Cardiac fibroblast (primary cell): ENCODE measurements around the gene HNRNPAB.
"Not testable (repeated sequence)": the region's sequence is repeated elsewhere in the genome, so short reads cannot be mapped to it uniquely, and the experiment has no call there.

Experiments
- DNase-seq, 2 donors: peaks; one replicate each; pipeline versions ENCODE4 v3.0.0 to v3.0.0-alpha.2; 2010; ENCODE audit warnings: low read depth in 2 of 2
- H3K4me3 ChIP-seq, 2 donors: replicated peaks in 1 of 2; 1 replicate in 1 of 2; 2 replicates in 1 of 2; pipeline ENCODE4 v1.5.1; 2011; ENCODE audit warnings: low read depth in 2 of 2, low read length in 2 of 2, mild to moderate bottlenecking in 2 of 2, moderate library complexity in 1 of 2
- TF ChIP-seq, protein P1 (sequence below): IDR thresholded peaks from one replicate; pipeline ENCODE4 v1.5.1; 2011; ENCODE audit warnings: low read depth, mild to moderate bottlenecking, low read length, inconsistent platforms

Gene HNRNPAB

GRCh38 chr5:178238711-178239592, 34.6 kb downstream of the HNRNPAB start:
- H3K4me3 ChIP-seq, result no peak overlapping the region
- TF ChIP-seq, protein P1, sequence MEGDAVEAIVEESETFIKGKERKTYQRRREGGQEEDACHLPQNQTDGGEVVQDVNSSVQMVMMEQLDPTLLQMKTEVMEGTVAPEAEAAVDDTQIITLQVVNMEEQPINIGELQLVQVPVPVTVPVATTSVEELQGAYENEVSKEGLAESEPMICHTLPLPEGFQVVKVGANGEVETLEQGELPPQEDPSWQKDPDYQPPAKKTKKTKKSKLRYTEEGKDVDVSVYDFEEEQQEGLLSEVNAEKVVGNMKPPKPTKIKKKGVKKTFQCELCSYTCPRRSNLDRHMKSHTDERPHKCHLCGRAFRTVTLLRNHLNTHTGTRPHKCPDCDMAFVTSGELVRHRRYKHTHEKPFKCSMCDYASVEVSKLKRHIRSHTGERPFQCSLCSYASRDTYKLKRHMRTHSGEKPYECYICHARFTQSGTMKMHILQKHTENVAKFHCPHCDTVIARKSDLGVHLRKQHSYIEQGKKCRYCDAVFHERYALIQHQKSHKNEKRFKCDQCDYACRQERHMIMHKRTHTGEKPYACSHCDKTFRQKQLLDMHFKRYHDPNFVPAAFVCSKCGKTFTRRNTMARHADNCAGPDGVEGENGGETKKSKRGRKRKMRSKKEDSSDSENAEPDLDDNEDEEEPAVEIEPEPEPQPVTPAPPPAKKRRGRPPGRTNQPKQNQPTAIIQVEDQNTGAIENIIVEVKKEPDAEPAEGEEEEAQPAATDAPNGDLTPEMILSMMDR, result no peak
- no peak for DNase-seq

GRCh38 chr5:178239626-178240301, 35.4 kb downstream of the HNRNPAB start:
- DNase-seq, H3K4me3 ChIP-seq: not testable (repeated sequence)

- no peak overlapping the region for H3K4me3 ChIP-seq
- DNase-seq, result no peak
- TF ChIP-seq, protein P1, result no peak
Observed at GRCh38 chr5:178240341-178240741, 36.0 kb downstream of the HNRNPAB start.

DNA sequence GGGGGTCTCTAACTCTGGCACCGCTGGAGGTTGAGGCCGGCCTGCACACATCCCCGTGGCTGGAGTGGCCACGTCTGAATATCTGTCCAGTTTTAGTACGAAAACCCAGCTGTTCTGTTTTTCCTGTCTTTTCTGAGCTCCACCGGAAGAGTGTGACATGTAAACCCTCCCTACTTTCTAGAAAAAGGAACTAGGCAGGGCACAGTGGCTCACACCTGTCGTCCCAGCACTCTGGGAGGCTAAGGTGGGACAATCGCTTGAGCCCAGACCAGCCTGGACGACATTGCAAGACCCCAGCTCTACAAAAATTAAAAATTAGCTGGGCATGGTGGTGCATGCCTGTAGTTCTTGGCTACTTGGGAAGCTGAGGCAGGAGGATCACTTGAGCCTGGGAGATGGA, 36.4 kb downstream of the HNRNPAB start:
- TF ChIP-seq, protein P1, result no peak
- DNase-seq, result no peak
- no peak overlapping the region for H3K4me3 ChIP-seq

DNA sequence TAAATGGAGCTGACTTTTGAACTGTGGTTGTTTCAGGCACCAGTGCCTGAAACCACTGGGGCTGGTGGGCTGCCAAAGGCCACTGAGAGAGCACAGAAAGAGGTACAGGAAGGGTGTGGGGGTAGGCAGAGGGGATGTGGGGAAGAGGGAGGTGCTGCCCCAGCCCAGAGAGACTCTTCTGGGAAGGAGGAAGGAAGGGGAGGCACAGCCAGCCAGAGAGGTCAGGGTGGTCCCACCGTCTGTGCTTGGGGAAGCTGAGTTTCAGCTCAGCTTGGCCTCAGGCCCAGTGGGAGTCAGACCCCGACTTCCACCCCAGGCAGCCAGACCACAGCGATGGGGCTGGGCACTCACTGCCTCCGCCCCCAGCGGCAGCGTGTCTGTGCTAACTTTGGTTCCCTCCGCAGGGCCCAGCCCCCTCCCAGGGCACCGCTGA, 36.9 kb downstream of the HNRNPAB start:
- TF ChIP-seq, protein P1, result no peak
- no peak for DNase-seq
- H3K4me3 ChIP-seq, result no peak overlapping the region

GRCh38 chr5:178241688-178242231, 37.4 kb downstream of the HNRNPAB start:
- no peak overlapping the region for H3K4me3 ChIP-seq
- TF ChIP-seq, protein P1, result no peak
- no peak for DNase-seq

DNA sequence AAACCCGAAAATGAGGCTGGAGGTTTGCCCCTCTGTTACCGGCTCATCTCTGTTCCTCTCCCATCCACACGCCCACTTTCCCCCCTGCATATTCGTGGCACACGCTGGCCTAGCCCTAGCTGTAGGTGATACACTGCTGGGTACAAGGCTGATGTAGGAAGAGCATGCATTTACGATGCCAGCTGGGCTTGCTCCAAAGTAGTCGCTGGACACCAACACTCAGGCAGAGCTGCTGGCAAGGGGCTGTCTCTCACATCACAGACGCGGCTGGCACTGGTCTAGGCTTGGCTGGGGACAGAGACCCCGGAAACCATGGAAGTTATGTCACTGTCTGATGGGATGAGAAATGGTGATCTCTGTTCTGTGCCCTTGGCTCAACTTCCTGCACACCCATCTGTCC, 38.1 kb downstream of the HNRNPAB start:
- no peak for DNase-seq
- no peak overlapping the region for H3K4me3 ChIP-seq
- TF ChIP-seq, protein P1, result no peak
